ENCODE measurements around the gene TMCO4. TPM values are rescaled to one million over a fixed set of nuclear protein-coding genes. Genes with fewer than 3 reads are reported as not detected.

The TMCO4 gene
- total and polyA plus RNA-seq, 7 donors = 16.3 to 25.1 (median 21.9) TPM

DNA sequence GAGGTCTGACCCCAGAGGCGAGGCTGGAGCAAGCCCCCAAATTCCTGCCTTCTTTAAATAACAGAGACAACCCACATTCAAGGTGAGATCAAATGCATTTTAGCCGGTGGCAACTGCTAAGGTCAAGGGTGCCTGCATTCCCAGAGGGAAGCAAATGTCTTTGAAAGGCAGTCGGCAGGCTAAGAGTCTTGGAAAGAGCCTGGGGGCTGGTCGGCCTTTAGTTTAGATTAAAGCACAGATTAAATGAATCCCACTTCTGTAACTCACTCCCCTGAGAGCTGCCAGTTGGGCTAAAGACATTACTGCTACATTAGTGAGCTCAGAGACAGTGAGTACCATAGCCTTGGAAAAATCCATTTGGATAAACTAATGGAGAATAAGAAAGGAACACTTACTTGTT lies 75.8 kb downstream of the TMCO4 start:
- Histone ChIP-seq H3K36me3 (peaks cover 0 to 55% (median 0%) of the 10 kb centered on the region in 4 donors), H3K9me3 (no peaks in the 10 kb centered on the region), H3K4me1 (peaks cover 0 to 16% (median 9%) of the 10 kb centered on the region in 4 donors), H3K27ac (no peak overlapping the region), H3K27me3 (no peaks in the 10 kb centered on the region), H3K4me3 (no peak overlapping the region)
- intact Hi-C loops (cut with DNase I) = no loop called here
- 81 to 89% methylated on average over 4 of the region's 4 CpGs for whole genome bisulfite sequencing, 2 donors
- DNase-seq = no peak
- TF ChIP-seq POLR2AphosphoS5 (IDR thresholded peaks at IDR 0.05) (no peak), EP300 (IDR thresholded peaks at IDR 0.05) (no peak), CTCF (IDR thresholded peaks at IDR 0.05) (no peak), POLR2A (IDR thresholded peaks at IDR 0.05) (no peak)

GRCh38 chr1:19720973-19721372 lies 78.7 kb downstream of the TMCO4 start:
- intact Hi-C loops (cut with DNase I) = no loop called here
- Histone ChIP-seq H3K27me3 (no peaks in the 10 kb centered on the region), H3K36me3 (peaks cover 0 to 26% (median 0%) of the 10 kb centered on the region in 4 donors), H3K9me3 (no peaks in the 10 kb centered on the region), H3K4me1 (peaks cover 0 to 16% (median 9%) of the 10 kb centered on the region in 4 donors), H3K4me3 (no peak overlapping the region), H3K27ac (peak overlapping the region in 2 of 4 donors; percentile 9 to 26)
- TF ChIP-seq EP300 (IDR thresholded peaks at IDR 0.05) (no peak), CTCF (IDR thresholded peaks at IDR 0.05) (no peak), POLR2AphosphoS5 (IDR thresholded peaks at IDR 0.05) (no peak), POLR2A (IDR thresholded peaks at IDR 0.05) (no peak)
- no peak for DNase-seq
- WGBS, 2 donors = 82 to 86% methylated on average over 4 of the region's 4 CpGs

GRCh38 chr1:19720174-19720573 lies 79.5 kb downstream of the TMCO4 start:
- Histone ChIP-seq H3K36me3 (peaks cover 0 to 24% (median 0%) of the 10 kb centered on the region in 4 donors), H3K4me3 (no peak overlapping the region), H3K9me3 (no peaks in the 10 kb centered on the region), H3K4me1 (peaks cover 0 to 16% (median 9%) of the 10 kb centered on the region in 4 donors), H3K27me3 (no peaks in the 10 kb centered on the region), H3K27ac (no peak overlapping the region)
- 95 to 100% methylated on average over 4 of the region's 4 CpGs for WGBS, 2 donors
- intact Hi-C loops (cut with DNase I) = no loop called here
- no peak for TF ChIP-seq POLR2A (IDR thresholded peaks at IDR 0.05)
- no peak for DNase-seq

GRCh38 chr1:19717467-19717866 lies 82.2 kb downstream of the TMCO4 start:
- intact Hi-C loops (cut with DNase I) = loop anchor here (5.0 kb wide), 3 partner anchors 40 to 95 kb away; partner anchors contain the start of gene TMCO4
- TF ChIP-seq POLR2AphosphoS5 (IDR thresholded peaks at IDR 0.05) = no peak
- DNase-seq = no peak
- no peaks in the 10 kb centered on the region for H3K9me3 ChIP-seq
- 91 to 94% methylated on average over 6 of the region's 6 CpGs for WGBS, 2 donors
- H3K27me3 ChIP-seq = no peaks in the 10 kb centered on the region
- H3K4me1 ChIP-seq = peaks cover 0 to 16% (median 9%) of the 10 kb centered on the region in 4 donors
- H3K36me3 ChIP-seq = peaks cover 0 to 17% (median 0%) of the 10 kb centered on the region in 4 donors
- H3K4me3 ChIP-seq = no peak overlapping the region
- no peak overlapping the region for H3K27ac ChIP-seq

- Histone ChIP-seq H3K27ac (peak overlapping the region in 1 of 4 donors; percentile 23), H3K36me3 (peaks cover 0 to 15% (median 0%) of the 10 kb centered on the region in 4 donors), H3K4me1 (peaks cover 0 to 6% (median 3%) of the 10 kb centered on the region in 4 donors), H3K9me3 (no peaks in the 10 kb centered on the region), H3K4me3 (no peak overlapping the region), H3K27me3 (no peaks in the 10 kb centered on the region)
- no peak for TF ChIP-seq POLR2AphosphoS5 (IDR thresholded peaks at IDR 0.05)
- TF ChIP-seq POLR2A (IDR thresholded peaks at IDR 0.05) = no peak
- peak; percentile 51 to 84 (median 76) for TF ChIP-seq CTCF (IDR thresholded peaks at IDR 0.05)
- TF ChIP-seq EP300 (IDR thresholded peaks at IDR 0.05) = no peak
- 34 to 45% methylated on average over 12 of the region's 12 CpGs for WGBS, 2 donors
- peak; percentile 94 for DNase-seq
- intact Hi-C loops (cut with DNase I) = loop anchor here (5.0 kb wide), 3 partner anchors 42 to 97 kb away; partner anchors contain the start of gene TMCO4
Observed at GRCh38 chr1:19715334-19716203, 84.1 kb downstream of the TMCO4 start.

All from sigmoid colon (tissue), 7 donors.